K562 (cell line): ENCODE results near the gene KLHL33. TPM values are rescaled to one million over a fixed set of nuclear protein-coding genes. Genes with fewer than 3 reads are reported as not detected.

Experiments used
- DPF2 ChIP-seq: fragments of 450-650 bp; IDR thresholded peaks from 2 replicates; pipeline ENCODE4 v1.6.1; 2016
- E4F1 ChIP-seq: fragments of 250-450 bp; sonication (Bioruptor Pico); IDR thresholded peaks from 2 replicates; pipeline ENCODE4 v1.5.0; 2021; ENCODE audit warnings: mild to moderate bottlenecking, borderline replicate concordance
- HDAC8 ChIP-seq: fragments of 450-650 bp; IDR thresholded peaks from 2 replicates; pipeline ENCODE4 v1.6.1; 2016; ENCODE audit warnings: mild to moderate bottlenecking, missing genetic modification characterization, moderate library complexity, missing compliant biosample characterization
- JUN ChIP-seq, 2 experiments: sonication (generic) in 1 of 2; formaldehyde crosslinking in 1 of 2; IDR thresholded peaks; 2 replicates each; pipeline versions ENCODE4 v1.6.1 to v1.8.0; 2012 to 2022; ENCODE audit warnings: borderline replicate concordance in 2 of 2, mild to moderate bottlenecking in 2 of 2, improper control_type of control experiment in 1 of 2, low read depth in 1 of 2, low read length in 1 of 2, missing genetic modification reagents in 1 of 2
- MBD1 ChIP-seq: fragments of 250-450 bp; sonication (Bioruptor Pico); IDR thresholded peaks from 2 replicates; pipeline ENCODE4 v1.8.0; 2022; ENCODE audit warnings: inconsistent platforms
- MBD2 ChIP-seq: sonication (generic); IDR thresholded peaks from 2 replicates; pipeline ENCODE4 v1.6.1; 2016; ENCODE audit warnings: low read depth, borderline replicate concordance
- MEF2D ChIP-seq: conservative IDR thresholded peaks from 2 replicates; pipeline ENCODE4 v1.6.1; 2016; ENCODE audit warnings: low read depth, missing genetic modification characterization, missing compliant biosample characterization
- POLR2A ChIP-seq: fragments of 450-650 bp; conservative IDR thresholded peaks from 2 replicates; pipeline ENCODE4 v1.6.1; 2016
- TAL1 ChIP-seq: fragments of 450-650 bp; IDR thresholded peaks from 2 replicates; pipeline ENCODE4 v1.6.1; 2016; ENCODE audit warnings: mild to moderate bottlenecking
- UBTF ChIP-seq, 2 experiments: IDR thresholded peaks; 2 replicates each; pipeline ENCODE4 v1.6.1; 2012; ENCODE audit warnings: improper control_type of control experiment in 2 of 2, low read depth in 2 of 2, low read length in 2 of 2, borderline replicate concordance in 1 of 2
- XRCC4 ChIP-seq: IDR thresholded peaks from one replicate; pipeline ENCODE4 v1.6.1; 2011; ENCODE audit not compliant: insufficient read depth, insufficient read length; ENCODE audit errors: extremely low read depth
- ZBTB1 ChIP-seq: sonication (generic); formaldehyde crosslinking; IDR thresholded peaks from 2 replicates; pipeline ENCODE4 v1.8.1; 2023; ENCODE audit warnings: missing genetic modification reagents, low read depth, mild to moderate bottlenecking, borderline replicate concordance
- ZNF239 ChIP-seq: fragments of 250-450 bp; sonication (Bioruptor Pico); IDR thresholded peaks from 2 replicates; pipeline ENCODE4 v1.4.0; 2020; ENCODE audit warnings: mild to moderate bottlenecking
- polyA plus RNA-seq, 8 experiments: library from polyadenylated mRNA; depleted of rRNA in 4 of 8; stranded (reverse) in 5 of 8; unstranded in 3 of 8; fragments of >200 nt; fragmentation: Nextera tagmentation in 2 of 8; fragmentation: Illumina TruSeq in 1 of 8; extraction: Ambion mirVana in 2 of 8; extraction: Trizol in 1 of 8; gene quantifications; 2 replicates each; pipeline versions ENCODE4 v1.2.1 to v1.2.3, GENCODE V29; 2011 to 2014; ENCODE audit warnings: inconsistent platforms in 1 of 8, missing spikeins in 1 of 8
- total RNA-seq, 7 experiments: library from RNA; depleted of rRNA in 6 of 7; stranded (reverse); fragments of >200 nt in 6 of 7; fragmentation: Illumina TruSeq in 2 of 7; extraction: Trizol in 2 of 7; gene quantifications; 2 replicates each; pipeline versions ENCODE4 v1.2.1 to v1.2.3, GENCODE V29; 2011 to 2021; ENCODE audit warnings: low replicate concordance in 1 of 7
- TF ChIP-seq, protein P1 (sequence below): IDR thresholded peaks from 2 replicates; pipeline ENCODE4 v1.6.1; 2011; ENCODE audit not compliant: insufficient read length; ENCODE audit errors: extremely low read depth
- TF ChIP-seq, protein P2 (sequence below): fragments of 450-650 bp; IDR thresholded peaks from 2 replicates; pipeline ENCODE4 v1.6.1; 2018; ENCODE audit not compliant: partially characterized antibody

KLHL33 gene
- total and polyA plus RNA-seq, 9 of the 15 experiments (the other 6 are each of a cell fraction or from before 2014, with no cell fraction given): 0.04 to 0.27 (median 0.13) TPM; not detected in 6

- TF ChIP-seq MBD1 (CRISPR knock-in tag): no peak
- TF ChIP-seq XRCC4: no peak
- 0 out of 2 replicates have a peak, but pooled peaks have one; percentile 24 for TF ChIP-seq POLR2A
- no peak for TF ChIP-seq UBTF (IDR thresholded peaks at IDR 0.05; ENCODE audit: borderline replicate concordance in 1 of 2, low read depth in 2 of 2, low read length in 2 of 2)
- TF ChIP-seq E4F1: no peak
- peak; percentile 37; the same call in 1 of the 2 replicates for TF ChIP-seq JUN (IDR thresholded peaks at IDR 0.05; ENCODE audit: borderline replicate concordance, low read depth, low read length)
- TF ChIP-seq JUN (CRISPR knock-in tag; IDR thresholded peaks at IDR 0.05; ENCODE audit: borderline replicate concordance): no peak
- TF ChIP-seq DPF2: peak; percentile 75; the same call in 1 of the 2 replicates
- TF ChIP-seq, protein P1, sequence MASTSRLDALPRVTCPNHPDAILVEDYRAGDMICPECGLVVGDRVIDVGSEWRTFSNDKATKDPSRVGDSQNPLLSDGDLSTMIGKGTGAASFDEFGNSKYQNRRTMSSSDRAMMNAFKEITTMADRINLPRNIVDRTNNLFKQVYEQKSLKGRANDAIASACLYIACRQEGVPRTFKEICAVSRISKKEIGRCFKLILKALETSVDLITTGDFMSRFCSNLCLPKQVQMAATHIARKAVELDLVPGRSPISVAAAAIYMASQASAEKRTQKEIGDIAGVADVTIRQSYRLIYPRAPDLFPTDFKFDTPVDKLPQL: no peak
- no peak for TF ChIP-seq ZBTB1 (CRISPR knock-in tag)
- TF ChIP-seq ZNF239: no peak
- TF ChIP-seq MBD2: 0 out of 2 replicates have a peak, but pooled peaks have one; percentile 32
- TF ChIP-seq HDAC8 (tag): no peak
- TF ChIP-seq MEF2D (tag): 0 out of 2 replicates have a peak, but pooled peaks have one; percentile 19
- TF ChIP-seq TAL1: no peak
- TF ChIP-seq, protein P2, sequence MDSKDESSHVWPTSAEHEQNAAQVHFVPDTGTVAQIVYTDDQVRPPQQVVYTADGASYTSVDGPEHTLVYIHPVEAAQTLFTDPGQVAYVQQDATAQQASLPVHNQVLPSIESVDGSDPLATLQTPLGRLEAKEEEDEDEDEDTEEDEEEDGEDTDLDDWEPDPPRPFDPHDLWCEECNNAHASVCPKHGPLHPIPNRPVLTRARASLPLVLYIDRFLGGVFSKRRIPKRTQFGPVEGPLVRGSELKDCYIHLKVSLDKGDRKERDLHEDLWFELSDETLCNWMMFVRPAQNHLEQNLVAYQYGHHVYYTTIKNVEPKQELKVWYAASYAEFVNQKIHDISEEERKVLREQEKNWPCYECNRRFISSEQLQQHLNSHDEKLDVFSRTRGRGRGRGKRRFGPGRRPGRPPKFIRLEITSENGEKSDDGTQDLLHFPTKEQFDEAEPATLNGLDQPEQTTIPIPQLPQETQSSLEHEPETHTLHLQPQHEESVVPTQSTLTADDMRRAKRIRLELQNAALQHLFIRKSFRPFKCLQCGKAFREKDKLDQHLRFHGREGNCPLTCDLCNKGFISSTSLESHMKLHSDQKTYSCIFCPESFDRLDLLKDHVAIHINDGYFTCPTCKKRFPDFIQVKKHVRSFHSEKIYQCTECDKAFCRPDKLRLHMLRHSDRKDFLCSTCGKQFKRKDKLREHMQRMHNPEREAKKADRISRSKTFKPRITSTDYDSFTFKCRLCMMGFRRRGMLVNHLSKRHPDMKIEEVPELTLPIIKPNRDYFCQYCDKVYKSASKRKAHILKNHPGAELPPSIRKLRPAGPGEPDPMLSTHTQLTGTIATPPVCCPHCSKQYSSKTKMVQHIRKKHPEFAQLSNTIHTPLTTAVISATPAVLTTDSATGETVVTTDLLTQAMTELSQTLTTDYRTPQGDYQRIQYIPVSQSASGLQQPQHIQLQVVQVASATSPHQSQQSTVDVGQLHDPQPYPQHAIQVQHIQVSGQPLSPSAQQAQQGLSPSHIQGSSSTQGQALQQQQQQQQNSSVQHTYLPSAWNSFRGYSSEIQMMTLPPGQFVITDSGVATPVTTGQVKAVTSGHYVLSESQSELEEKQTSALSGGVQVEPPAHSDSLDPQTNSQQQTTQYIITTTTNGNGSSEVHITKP: peak; percentile 94
Measured at GRCh38 chr14:20427231-20428009, 8.5 kb downstream of the KLHL33 start (continued).
